Ovary (tissue), 3 donors: Measurements from ENCODE around the gene MKI67.

Experiments used
- EP300 ChIP-seq: sonication (generic); formaldehyde crosslinking; IDR thresholded peaks from one replicate; pipeline ENCODE4 v1.6.1; 2017; ENCODE audit warnings: antibody characterized with exemption
- TF ChIP-seq, protein P1 (sequence below), 3 donors: fragments of 450-650 bp in 2 of 3; fragments of 200-600 bp in 1 of 3; IDR thresholded peaks; one replicate each; pipeline versions ENCODE4 v1.5.1 to v1.8.0; 2016 to 2022; ENCODE audit warnings: antibody characterized with exemption in 3 of 3, mild to moderate bottlenecking in 1 of 3
- donor health status: DM: no; HTN: no; CAD: no.

DNA sequence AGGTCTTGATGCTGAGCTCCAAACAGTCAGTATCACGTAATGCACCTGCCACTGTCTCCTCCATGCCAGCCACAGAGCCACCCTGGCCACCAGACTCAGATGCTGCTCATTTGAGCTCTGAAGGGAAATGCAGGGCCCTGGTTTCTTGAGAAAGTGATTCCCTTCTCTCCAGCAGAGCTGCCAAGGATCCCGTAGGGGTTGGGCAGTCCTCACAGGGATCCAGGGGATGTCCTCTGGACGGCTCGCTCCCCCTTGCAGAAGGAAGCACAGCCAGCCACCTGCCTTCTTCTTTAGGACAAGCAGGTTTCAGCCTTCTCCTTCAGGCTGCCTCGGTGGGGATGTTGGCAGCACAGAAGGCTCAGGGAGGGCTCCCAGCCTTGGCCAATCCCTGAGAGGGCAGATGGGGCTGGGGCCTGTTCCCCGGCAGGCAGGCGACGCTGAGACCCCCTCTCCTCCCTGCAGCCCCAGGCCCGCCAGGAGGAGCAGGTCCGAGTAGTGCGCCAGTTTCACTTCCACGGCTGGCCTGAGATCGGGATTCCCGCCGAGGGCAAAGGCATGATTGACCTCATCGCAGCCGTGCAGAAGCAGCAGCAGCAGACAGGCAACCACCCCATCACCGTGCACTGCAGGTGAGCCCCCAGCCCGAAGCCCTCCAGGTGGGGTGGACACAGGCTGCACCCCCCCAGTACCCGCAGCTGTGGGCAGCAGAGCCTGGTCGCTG is 48.9 kb downstream of the MKI67 start:
- TF ChIP-seq, protein P1, sequence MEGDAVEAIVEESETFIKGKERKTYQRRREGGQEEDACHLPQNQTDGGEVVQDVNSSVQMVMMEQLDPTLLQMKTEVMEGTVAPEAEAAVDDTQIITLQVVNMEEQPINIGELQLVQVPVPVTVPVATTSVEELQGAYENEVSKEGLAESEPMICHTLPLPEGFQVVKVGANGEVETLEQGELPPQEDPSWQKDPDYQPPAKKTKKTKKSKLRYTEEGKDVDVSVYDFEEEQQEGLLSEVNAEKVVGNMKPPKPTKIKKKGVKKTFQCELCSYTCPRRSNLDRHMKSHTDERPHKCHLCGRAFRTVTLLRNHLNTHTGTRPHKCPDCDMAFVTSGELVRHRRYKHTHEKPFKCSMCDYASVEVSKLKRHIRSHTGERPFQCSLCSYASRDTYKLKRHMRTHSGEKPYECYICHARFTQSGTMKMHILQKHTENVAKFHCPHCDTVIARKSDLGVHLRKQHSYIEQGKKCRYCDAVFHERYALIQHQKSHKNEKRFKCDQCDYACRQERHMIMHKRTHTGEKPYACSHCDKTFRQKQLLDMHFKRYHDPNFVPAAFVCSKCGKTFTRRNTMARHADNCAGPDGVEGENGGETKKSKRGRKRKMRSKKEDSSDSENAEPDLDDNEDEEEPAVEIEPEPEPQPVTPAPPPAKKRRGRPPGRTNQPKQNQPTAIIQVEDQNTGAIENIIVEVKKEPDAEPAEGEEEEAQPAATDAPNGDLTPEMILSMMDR (IDR thresholded peaks at IDR 0.05): no peak
- TF ChIP-seq EP300: no peak
